ENCODE measurements around the gene CHRNA10.
"Not testable (repeated sequence)": the region's sequence is repeated elsewhere in the genome, so short reads cannot be mapped to it uniquely, and the experiment has no call there.

Gene CHRNA10

GRCh38 chr11:3665336-3666022, 5.7 kb downstream of the CHRNA10 start:
- Histone ChIP-seq H3K4me1 (ENCODE audit: control insufficient read depth, insufficient read depth, low read length) (no peaks in the 10 kb centered on the region), H3K36me3 (ENCODE audit: control insufficient read depth in 2 of 2, insufficient read depth in 2 of 2, low read length in 2 of 2) (peaks cover 23 to 29% of the 10 kb centered on the region in 2 donors), H3K9ac (ENCODE audit: low read length in 2 of 2) (no peak overlapping the region), H3K27me3 (ENCODE audit: control insufficient read depth in 1 of 2, insufficient read depth in 2 of 2, low read length in 2 of 2) (no peaks in the 10 kb centered on the region), H3K9me3 (ENCODE audit: control insufficient read depth in 2 of 2, low read length in 2 of 2) (no peaks in the 10 kb centered on the region), H3K27ac (ENCODE audit: low read length) (no peak overlapping the region), H3K4me3 (ENCODE audit: low read length in 2 of 2) (no peak overlapping the region)

GRCh38 chr11:3664032-3664630, 7.1 kb downstream of the CHRNA10 start:
- no peaks in the 10 kb centered on the region for H3K4me1 ChIP-seq (ENCODE audit: control insufficient read depth, insufficient read depth, low read length)
- H3K4me3 ChIP-seq (ENCODE audit: low read length in 2 of 2) = no peak overlapping the region
- peaks cover 14 to 20% of the 10 kb centered on the region in 2 donors for H3K36me3 ChIP-seq (ENCODE audit: control insufficient read depth in 2 of 2, insufficient read depth in 2 of 2, low read length in 2 of 2)
- H3K9me3 ChIP-seq (ENCODE audit: control insufficient read depth in 2 of 2, low read length in 2 of 2) = no peaks in the 10 kb centered on the region
- H3K27me3 ChIP-seq (ENCODE audit: control insufficient read depth in 1 of 2, insufficient read depth in 2 of 2, low read length in 2 of 2) = no peaks in the 10 kb centered on the region
- H3K27ac ChIP-seq (ENCODE audit: low read length) = no peak overlapping the region
- no peak overlapping the region for H3K9ac ChIP-seq (ENCODE audit: low read length in 2 of 2)

GRCh38 chr11:3662856-3663255, 8.3 kb downstream of the CHRNA10 start:
- H3K9me3 ChIP-seq (ENCODE audit: control insufficient read depth in 2 of 2, low read length in 2 of 2) = no peaks in the 10 kb centered on the region
- H3K27me3 ChIP-seq (ENCODE audit: control insufficient read depth in 1 of 2, insufficient read depth in 2 of 2, low read length in 2 of 2) = no peaks in the 10 kb centered on the region
- no peak overlapping the region for H3K9ac ChIP-seq (ENCODE audit: low read length in 2 of 2)
- no peak overlapping the region for H3K27ac ChIP-seq (ENCODE audit: low read length)
- H3K4me3 ChIP-seq (ENCODE audit: low read length in 2 of 2) = no peak overlapping the region
- H3K36me3 ChIP-seq (ENCODE audit: control insufficient read depth in 2 of 2, insufficient read depth in 2 of 2, low read length in 2 of 2) = peaks cover 9 to 14% of the 10 kb centered on the region in 2 donors
- no peaks in the 10 kb centered on the region for H3K4me1 ChIP-seq (ENCODE audit: control insufficient read depth, insufficient read depth, low read length)

GRCh38 chr11:3660960-3661359, 10.2 kb downstream of the CHRNA10 start:
- Histone ChIP-seq H3K4me3 (ENCODE audit: low read length in 2 of 2) (no peak overlapping the region), H3K27me3 (ENCODE audit: control insufficient read depth in 1 of 2, insufficient read depth in 2 of 2, low read length in 2 of 2) (no peaks in the 10 kb centered on the region), H3K36me3 (ENCODE audit: control insufficient read depth in 2 of 2, insufficient read depth in 2 of 2, low read length in 2 of 2) (peaks cover 3 to 9% of the 10 kb centered on the region in 2 donors), H3K4me1 (ENCODE audit: control insufficient read depth, insufficient read depth, low read length) (no peaks in the 10 kb centered on the region), H3K27ac (ENCODE audit: low read length) (no peak overlapping the region), H3K9me3 (ENCODE audit: control insufficient read depth in 2 of 2, low read length in 2 of 2) (no peaks in the 10 kb centered on the region), H3K9ac (ENCODE audit: low read length in 2 of 2) (no peak overlapping the region)

GRCh38 chr11:3659595-3660515, 11.3 kb downstream of the CHRNA10 start:
- H3K27ac ChIP-seq (ENCODE audit: low read length) = no peak overlapping the region
- no peak overlapping the region for H3K9ac ChIP-seq (ENCODE audit: low read length in 2 of 2)
- no peak overlapping the region for H3K4me3 ChIP-seq (ENCODE audit: low read length in 2 of 2)
- peaks cover 3 to 7% of the 10 kb centered on the region in 2 donors for H3K36me3 ChIP-seq (ENCODE audit: control insufficient read depth in 2 of 2, insufficient read depth in 2 of 2, low read length in 2 of 2)
- H3K27me3 ChIP-seq (ENCODE audit: control insufficient read depth in 1 of 2, insufficient read depth in 2 of 2, low read length in 2 of 2) = no peaks in the 10 kb centered on the region
- no peaks in the 10 kb centered on the region for H3K9me3 ChIP-seq (ENCODE audit: control insufficient read depth in 2 of 2, low read length in 2 of 2)
- H3K4me1 ChIP-seq (ENCODE audit: control insufficient read depth, insufficient read depth, low read length) = no peaks in the 10 kb centered on the region

- no peaks in the 10 kb centered on the region for H3K9me3 ChIP-seq (ENCODE audit: control insufficient read depth in 2 of 2, low read length in 2 of 2)
- H3K4me1 ChIP-seq (ENCODE audit: control insufficient read depth, insufficient read depth, low read length) = no peaks in the 10 kb centered on the region
- H3K4me3 ChIP-seq (ENCODE audit: low read length in 2 of 2) = no peak overlapping the region
- H3K9ac ChIP-seq (ENCODE audit: low read length in 2 of 2) = no peak overlapping the region
- H3K27ac ChIP-seq (ENCODE audit: low read length) = no peak overlapping the region
- no peaks in the 10 kb centered on the region for H3K36me3 ChIP-seq (ENCODE audit: control insufficient read depth in 2 of 2, insufficient read depth in 2 of 2, low read length in 2 of 2)
- no peaks in the 10 kb centered on the region for H3K27me3 ChIP-seq (ENCODE audit: control insufficient read depth in 1 of 2, insufficient read depth in 2 of 2, low read length in 2 of 2)
Measured at GRCh38 chr11:3658252-3658651, 12.9 kb downstream of the CHRNA10 start.

GRCh38 chr11:3657331-3657730, 13.9 kb downstream of the CHRNA10 start:
- not testable (repeated sequence) for H3K4me3 ChIP-seq (ENCODE audit: low read length in 2 of 2); H3K36me3 ChIP-seq (ENCODE audit: control insufficient read depth in 2 of 2, insufficient read depth in 2 of 2, low read length in 2 of 2); H3K4me1 ChIP-seq (ENCODE audit: control insufficient read depth, insufficient read depth, low read length); H3K27ac ChIP-seq (ENCODE audit: low read length); H3K27me3 ChIP-seq (ENCODE audit: control insufficient read depth in 1 of 2, insufficient read depth in 2 of 2, low read length in 2 of 2); H3K9ac ChIP-seq (ENCODE audit: low read length in 2 of 2); H3K9me3 ChIP-seq (ENCODE audit: control insufficient read depth in 2 of 2, low read length in 2 of 2)

GRCh38 chr11:3655547-3655946, 15.6 kb downstream of the CHRNA10 start:
- Histone ChIP-seq H3K27me3 (ENCODE audit: control insufficient read depth in 1 of 2, insufficient read depth in 2 of 2, low read length in 2 of 2) (no peaks in the 10 kb centered on the region), H3K27ac (ENCODE audit: low read length) (no peak overlapping the region), H3K9ac (ENCODE audit: low read length in 2 of 2) (no peak overlapping the region), H3K4me3 (ENCODE audit: low read length in 2 of 2) (no peak overlapping the region), H3K4me1 (ENCODE audit: control insufficient read depth, insufficient read depth, low read length) (no peaks in the 10 kb centered on the region), H3K36me3 (ENCODE audit: control insufficient read depth in 2 of 2, insufficient read depth in 2 of 2, low read length in 2 of 2) (no peaks in the 10 kb centered on the region), H3K9me3 (ENCODE audit: control insufficient read depth in 2 of 2, low read length in 2 of 2) (no peaks in the 10 kb centered on the region)

- not testable (repeated sequence) for H3K9me3 ChIP-seq (ENCODE audit: control insufficient read depth in 2 of 2, low read length in 2 of 2); H3K4me3 ChIP-seq (ENCODE audit: low read length in 2 of 2); H3K27me3 ChIP-seq (ENCODE audit: control insufficient read depth in 1 of 2, insufficient read depth in 2 of 2, low read length in 2 of 2); H3K36me3 ChIP-seq (ENCODE audit: control insufficient read depth in 2 of 2, insufficient read depth in 2 of 2, low read length in 2 of 2); H3K27ac ChIP-seq (ENCODE audit: low read length); H3K4me1 ChIP-seq (ENCODE audit: control insufficient read depth, insufficient read depth, low read length); H3K9ac ChIP-seq (ENCODE audit: low read length in 2 of 2)
Measured at GRCh38 chr11:3652514-3652913, 18.7 kb downstream of the CHRNA10 start.

GRCh38 chr11:3649374-3649773, 21.8 kb downstream of the CHRNA10 start:
- H3K27ac ChIP-seq (ENCODE audit: low read length); H3K4me1 ChIP-seq (ENCODE audit: control insufficient read depth, insufficient read depth, low read length): not testable (repeated sequence)

More at GRCh38 chr11:3649374-3649773, 21.8 kb downstream of the CHRNA10 start:
- not testable (repeated sequence) for H3K36me3 ChIP-seq (ENCODE audit: control insufficient read depth in 2 of 2, insufficient read depth in 2 of 2, low read length in 2 of 2); H3K9me3 ChIP-seq (ENCODE audit: control insufficient read depth in 2 of 2, low read length in 2 of 2); H3K27me3 ChIP-seq (ENCODE audit: control insufficient read depth in 1 of 2, insufficient read depth in 2 of 2, low read length in 2 of 2); H3K9ac ChIP-seq (ENCODE audit: low read length in 2 of 2); H3K4me3 ChIP-seq (ENCODE audit: low read length in 2 of 2)

Data from stomach smooth muscle (tissue), 2 donors.